Measurements from ENCODE around the gene NAGLU. TPM values are rescaled to one million over a fixed set of nuclear protein-coding genes. Genes with fewer than 3 reads are reported as not detected.

Gene NAGLU
- total and polyA plus RNA-seq, 2 of the 13 experiments (the other 11 are each of a cell fraction or from before 2014, with no cell fraction given): 28.2 to 40.1 TPM

- no peak; the same call in 1 of the 2 replicates for TF ChIP-seq STAT6 (CRISPR knock-in tag; IDR thresholded peaks at IDR 0.05; ENCODE audit: borderline replicate concordance)
- peak; percentile 88 for TF ChIP-seq PHF5A (CRISPR knock-in tag; IDR thresholded peaks at IDR 0.05; ENCODE audit: low read depth, unreplicated experiment)
- TF ChIP-seq EED (CRISPR knock-in tag; IDR thresholded peaks at IDR 0.05): no peak
- no peak for TF ChIP-seq ARHGAP35 (CRISPR knock-in tag; IDR thresholded peaks at IDR 0.05; ENCODE audit: borderline replicate concordance)
- TF ChIP-seq ZNF572 (CRISPR knock-in tag; IDR thresholded peaks at IDR 0.05): no peak
- TF ChIP-seq ZNF749 (CRISPR knock-in tag; IDR thresholded peaks at IDR 0.05; ENCODE audit: borderline replicate concordance): peak; percentile 53; the same call in 1 of the 2 replicates
- no peak for TF ChIP-seq JDP2 (CRISPR knock-in tag; IDR thresholded peaks at IDR 0.05; ENCODE audit: borderline replicate concordance)
- TF ChIP-seq U2AF1 (optimal IDR thresholded peaks at IDR 0.05; ENCODE audit: low read depth, low read length): no peak
- peak; percentile 78; the same call in 1 of the 2 replicates for TF ChIP-seq TFAP4 (IDR thresholded peaks at IDR 0.05; ENCODE audit: borderline replicate concordance, low read depth)
- TF ChIP-seq BORCS8-MEF2B (CRISPR knock-in tag; IDR thresholded peaks at IDR 0.05): peak; percentile 41; the same call in 1 of the 2 replicates
- TF ChIP-seq RFX1 (IDR thresholded peaks at IDR 0.05): no peak
- TF ChIP-seq SRY (CRISPR knock-in tag; IDR thresholded peaks at IDR 0.05): peak; percentile 65
- no peak for TF ChIP-seq HDAC6 (IDR thresholded peaks at IDR 0.05; ENCODE audit: low read depth, low read length)
- TF ChIP-seq RNF219 (CRISPR knock-in tag; IDR thresholded peaks at IDR 0.05): peak; percentile 73; the same call in 1 of the 2 replicates
- peak; percentile 98 for TF ChIP-seq NR2F6 (IDR thresholded peaks at IDR 0.05)
- peak; percentile 99 for TF ChIP-seq NR2F6 (CRISPR knock-in tag; IDR thresholded peaks at IDR 0.05)
- 0 out of 2 replicates have a peak, but pooled peaks have one; percentile 84 for TF ChIP-seq ZNF33B (CRISPR knock-in tag; IDR thresholded peaks at IDR 0.05)
- peak; percentile 57; the same call in 1 of the 2 replicates for TF ChIP-seq ZNF225 (CRISPR knock-in tag; IDR thresholded peaks at IDR 0.05)
- peak; percentile 99 for TF ChIP-seq GATAD2A (CRISPR knock-in tag; IDR thresholded peaks at IDR 0.05)
- no peak for TF ChIP-seq PBX3 (CRISPR knock-in tag; IDR thresholded peaks at IDR 0.05; ENCODE audit: borderline replicate concordance)
- peak; percentile 74; the same call in 1 of the 2 replicates for TF ChIP-seq NCOR1 (IDR thresholded peaks at IDR 0.05; ENCODE audit: borderline replicate concordance, low read length)
- peak; percentile 60; the same call in 1 of the 2 replicates for TF ChIP-seq CCDC6 (CRISPR knock-in tag; IDR thresholded peaks at IDR 0.05)
- no peak for TF ChIP-seq ZNF570 (CRISPR knock-in tag; IDR thresholded peaks at IDR 0.05; ENCODE audit: borderline replicate concordance)
These were observed 5.0 kb upstream of the NAGLU start (continued) for GRCh38 chr17:42530952-42531454.

Measured in HepG2 (cell line).